Panc1 (cell line): ENCODE results near the gene FUT1. TPM values are rescaled to one million over a fixed set of nuclear protein-coding genes. Genes with fewer than 3 reads are reported as not detected.
A peak's percentile ranks its signal among the peaks of the same experiment; 100 is the strongest.

Source experiments
- ATAC-seq: fragments of 200-7000 bp; cut with Tn5 transposase; 2 replicates; pipeline ENCODE4 v1.9.1; 2020; ENCODE audit warnings: mild to moderate bottlenecking, moderate library complexity
- BruUV-seq: library from RNA; stranded (reverse); fragments of 400-500 nt; replicated peaks from 2 replicates; lab custom pipeline; 2021; lab: Mats Ljungman, UMichigan
- CTCF ChIA-PET: fragments of 300-600 bp; sonication (Branson Sonifier 250); formaldehyde crosslinking; loops from one replicate; lab custom pipeline; 2022; ENCODE audit warnings: antibody characterized with exemption; lab: Charles Lee
- POLR2A ChIA-PET: fragments of 300-600 bp; sonication (Branson Sonifier 250); formaldehyde crosslinking; loops from one replicate; lab custom pipeline; 2022; ENCODE audit warnings: antibody characterized with exemption; lab: Charles Lee
- DNase-seq: peaks from one replicate; pipeline ENCODE4 v3.0.0-alpha.2; 2010; ENCODE audit warnings: low read depth, low spot score
- H3K27ac ChIP-seq: 2 replicates; pipeline ENCODE4 v1.5.1; 2011; ENCODE audit warnings: mild to moderate bottlenecking, low read length, inconsistent platforms
- H3K27me3 ChIP-seq: fragments of 200-500 bp; sonication (Bioruptor generic); 2 replicates; pipeline ENCODE4 v1.6.0; 2014; ENCODE audit warnings: low read length, inconsistent platforms; ENCODE audit not compliant: control insufficient read depth, insufficient read depth
- H3K36me3 ChIP-seq: fragments of 200-500 bp; sonication (Bioruptor generic); 2 replicates; pipeline ENCODE4 v1.5.1; 2014; ENCODE audit warnings: inconsistent platforms, mild to moderate bottlenecking, low read length, moderate library complexity; ENCODE audit not compliant: control insufficient read depth, insufficient read depth
- H3K4me1 ChIP-seq: 2 replicates; pipeline ENCODE4 v1.5.1; 2011; ENCODE audit warnings: inconsistent platforms, mild to moderate bottlenecking, low read length, moderate library complexity; ENCODE audit not compliant: control insufficient read depth, insufficient read depth
- H3K4me3 ChIP-seq, 2 experiments: 2 replicates each; pipeline ENCODE4 v1.5.1; 2011 to 2012; ENCODE audit warnings: low read depth in 2 of 2, low read length in 2 of 2, mild to moderate bottlenecking in 2 of 2, inconsistent platforms in 1 of 2, moderate library complexity in 1 of 2
- H3K9me3 ChIP-seq: fragments of 200-500 bp; sonication (Bioruptor generic); 2 replicates; pipeline ENCODE4 v1.5.1; 2014; ENCODE audit warnings: low read depth, mild to moderate bottlenecking, inconsistent platforms, low read length, moderate library complexity; ENCODE audit not compliant: control insufficient read depth, insufficient read depth
- POLR2AphosphoS5 ChIP-seq: IDR thresholded peaks from 2 replicates; pipeline ENCODE4 v1.6.1; 2012; ENCODE audit warnings: mild to moderate bottlenecking, low read depth, low read length, moderate library complexity
- SIN3A ChIP-seq: IDR thresholded peaks from 2 replicates; pipeline ENCODE4 v1.6.1; 2012; ENCODE audit warnings: low read depth, mild to moderate bottlenecking, low read length, moderate library complexity, borderline replicate concordance; ENCODE audit not compliant: insufficient read depth
- TCF7L2 ChIP-seq: IDR thresholded peaks from 2 replicates; pipeline ENCODE4 v1.6.1; 2011; ENCODE audit warnings: mild to moderate bottlenecking, low read depth, low read length, inconsistent platforms
- in situ Hi-C: cut with HindIII; loops from 2 replicates; pipeline ENCODE4 v1.10.0; 2016; ENCODE audit warnings: low sequenced_read_pairs, low pct_unique_long_range_greater_than_20kb
- intact Hi-C: fragments of 100-400 bp; cut with micrococcal nuclease; formaldehyde crosslinking; loops from one replicate; pipeline ENCODE4 v1.10.0; 2022; ENCODE audit not compliant: unreplicated experiment
- total RNA-seq: library from RNA; stranded (reverse); gene quantifications from one replicate; pipeline ENCODE4 v1.2.1, GENCODE V29; 2021; ENCODE audit not compliant: unreplicated experiment
- TF ChIP-seq, protein P1 (sequence below): fragments of 450-650 bp; IDR thresholded peaks from 2 replicates; pipeline ENCODE4 v1.5.1; 2017; ENCODE audit warnings: mild to moderate bottlenecking
- TF ChIP-seq, protein P2 (sequence below), 2 experiments: IDR thresholded peaks; 2 replicates each; pipeline ENCODE4 v1.6.1; 2011 to 2012; ENCODE audit warnings: low read depth in 2 of 2, control low read depth in 1 of 2, low read length in 1 of 2, mild to moderate bottlenecking in 1 of 2, moderate library complexity in 1 of 2; ENCODE audit not compliant: insufficient read depth in 1 of 2

Gene FUT1
- total RNA-seq, 1 experiment from 2014 or later, result 0.13 TPM

DNA sequence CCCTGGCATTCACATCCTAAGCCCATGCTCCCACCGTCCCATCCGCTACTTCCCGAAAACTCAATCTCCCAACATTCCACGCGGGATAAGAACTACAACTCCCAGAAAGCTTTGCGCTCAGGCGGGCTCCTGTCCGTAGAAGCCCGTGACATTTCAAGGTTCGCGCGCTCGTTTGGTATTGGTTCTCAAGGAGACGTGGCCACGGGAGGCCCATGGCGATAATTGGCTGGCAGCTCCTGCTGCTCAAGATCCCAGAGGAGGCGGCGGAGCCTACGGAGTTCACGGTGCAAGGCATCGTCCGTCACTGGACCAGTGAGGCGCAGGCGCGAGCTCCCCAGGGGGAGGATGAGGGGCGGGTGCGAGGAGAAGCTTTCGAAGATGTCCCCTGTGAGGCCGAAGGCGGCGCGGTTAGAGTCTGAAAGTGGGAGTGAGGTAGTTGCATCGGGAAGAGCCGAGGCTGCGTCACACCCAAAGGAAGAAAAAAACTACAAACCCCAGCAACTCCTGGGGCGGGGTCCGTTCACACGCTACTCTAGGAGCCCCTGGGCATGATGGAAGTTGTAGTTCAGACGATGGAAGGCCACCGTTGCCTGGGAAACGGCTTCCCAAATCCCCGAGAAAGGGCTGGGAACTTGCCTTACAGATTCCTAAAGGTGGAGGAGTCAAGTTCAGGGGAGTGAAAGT is 31.7 kb downstream of the FUT1 start:
- ChIA-PET POLR2A (no interaction called here), CTCF (no interaction called here)
- in situ Hi-C loops, result no loop called here
- intact Hi-C loops, result no loop called here
- H3K9me3 ChIP-seq, result no peaks in the 10 kb centered on the region
- no peaks in the 10 kb centered on the region for H3K27me3 ChIP-seq
- BruUV-seq, result no TSS peak
- H3K4me1 ChIP-seq, result no peaks in the 10 kb centered on the region; the same call in 1 of the 2 replicates
- TF ChIP-seq, protein P1, sequence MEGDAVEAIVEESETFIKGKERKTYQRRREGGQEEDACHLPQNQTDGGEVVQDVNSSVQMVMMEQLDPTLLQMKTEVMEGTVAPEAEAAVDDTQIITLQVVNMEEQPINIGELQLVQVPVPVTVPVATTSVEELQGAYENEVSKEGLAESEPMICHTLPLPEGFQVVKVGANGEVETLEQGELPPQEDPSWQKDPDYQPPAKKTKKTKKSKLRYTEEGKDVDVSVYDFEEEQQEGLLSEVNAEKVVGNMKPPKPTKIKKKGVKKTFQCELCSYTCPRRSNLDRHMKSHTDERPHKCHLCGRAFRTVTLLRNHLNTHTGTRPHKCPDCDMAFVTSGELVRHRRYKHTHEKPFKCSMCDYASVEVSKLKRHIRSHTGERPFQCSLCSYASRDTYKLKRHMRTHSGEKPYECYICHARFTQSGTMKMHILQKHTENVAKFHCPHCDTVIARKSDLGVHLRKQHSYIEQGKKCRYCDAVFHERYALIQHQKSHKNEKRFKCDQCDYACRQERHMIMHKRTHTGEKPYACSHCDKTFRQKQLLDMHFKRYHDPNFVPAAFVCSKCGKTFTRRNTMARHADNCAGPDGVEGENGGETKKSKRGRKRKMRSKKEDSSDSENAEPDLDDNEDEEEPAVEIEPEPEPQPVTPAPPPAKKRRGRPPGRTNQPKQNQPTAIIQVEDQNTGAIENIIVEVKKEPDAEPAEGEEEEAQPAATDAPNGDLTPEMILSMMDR, result no peak
- TF ChIP-seq POLR2AphosphoS5, result peak; percentile 38; the same call in 1 of the 2 replicates
- peak overlapping the region; percentile 61 for H3K4me3 ChIP-seq
- H3K27ac ChIP-seq, result peak overlapping the region; percentile 78
- ATAC-seq (peak; percentile 90), DNase-seq (peak; percentile 87)
- H3K36me3 ChIP-seq, result no peaks in the 10 kb centered on the region

DNA sequence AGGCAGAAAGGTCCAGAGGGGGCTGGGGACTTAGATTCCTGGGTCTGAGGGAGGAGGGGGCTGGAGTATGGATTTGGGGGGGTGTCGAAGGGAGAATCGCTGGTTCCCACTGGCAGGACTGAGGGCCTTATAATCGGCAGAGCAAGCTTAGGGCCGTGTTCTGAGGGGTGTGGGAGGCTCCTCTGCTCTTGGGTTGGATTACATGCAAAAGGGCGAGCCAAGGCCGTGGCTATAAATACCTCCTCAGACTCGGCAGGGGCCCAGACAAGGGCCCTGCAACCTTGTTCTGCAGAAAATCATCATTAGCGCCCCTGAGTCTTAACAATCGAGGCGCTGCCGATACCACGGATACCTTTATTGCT is 32.2 kb downstream of the FUT1 start:
- Histone ChIP-seq H3K4me3 (peak overlapping the region; percentile 61), H3K36me3 (no peaks in the 10 kb centered on the region), H3K27ac (no peak overlapping the region), H3K4me1 (no peaks in the 10 kb centered on the region; the same call in 1 of the 2 replicates), H3K9me3 (no peaks in the 10 kb centered on the region), H3K27me3 (no peaks in the 10 kb centered on the region)
- in situ Hi-C loops (no loop called here), intact Hi-C loops (no loop called here)
- no peak for DNase-seq
- no peak for TF ChIP-seq POLR2AphosphoS5
- no peak for TF ChIP-seq TCF7L2
- TF ChIP-seq, protein P1, result no peak
- no peak for TF ChIP-seq SIN3A
- CTCF ChIA-PET, result no interaction called here
- no TSS peak for BruUV-seq
- POLR2A ChIA-PET, result no interaction called here
- ATAC-seq, result peak; percentile 9

DNA sequence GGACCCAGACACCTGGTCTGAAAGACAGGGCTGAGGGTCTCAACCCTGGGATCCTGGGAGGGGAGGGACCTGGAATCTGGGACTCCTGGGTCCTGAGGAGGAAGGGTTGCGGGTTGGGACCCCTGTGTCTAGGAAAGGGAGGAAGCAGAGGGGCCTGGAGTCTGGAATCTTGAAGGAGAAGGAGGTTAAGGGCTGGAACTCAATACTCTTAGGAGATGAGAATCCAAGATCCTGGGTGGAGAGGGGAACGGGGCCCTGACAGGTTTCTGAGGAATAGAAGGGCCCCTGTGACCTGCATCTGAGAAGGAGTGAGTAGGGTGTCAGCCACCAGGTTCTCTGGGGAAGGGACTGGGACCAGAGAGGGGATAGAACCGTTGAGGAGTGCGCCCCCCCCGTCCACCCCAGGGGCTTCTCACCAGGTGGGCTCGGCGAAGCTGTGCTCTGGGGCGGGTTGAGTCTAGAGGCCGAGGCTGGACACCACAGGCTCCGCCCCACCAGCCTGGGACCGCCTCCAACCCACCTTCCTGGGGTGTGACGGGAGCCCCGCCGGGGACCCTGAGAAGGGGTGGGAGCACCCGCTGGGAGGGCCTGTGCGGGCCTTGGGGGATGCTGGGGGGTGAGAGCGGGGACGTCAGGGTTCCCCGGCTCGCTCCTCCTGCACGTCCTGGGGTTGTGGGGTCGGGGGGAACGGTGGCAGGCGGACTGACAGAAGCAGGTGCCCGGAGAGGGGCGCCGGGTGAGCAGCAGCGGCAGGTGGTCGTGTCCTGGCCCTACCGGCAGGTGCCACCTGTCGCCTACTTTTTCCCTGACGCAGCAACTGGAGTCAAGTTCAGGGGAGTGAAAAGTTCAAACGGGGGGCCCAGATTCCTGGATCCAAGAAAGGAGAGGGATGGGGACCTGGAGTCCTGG is 32.9 kb downstream of the FUT1 start, which contains the start of gene MAMSTR:
MAMSTR (minus strand) TSS at position 463 of the 909 bp plus-strand sequence. CDS start 694 bp downstream, outside the sequence.
- TF ChIP-seq, protein P2, sequence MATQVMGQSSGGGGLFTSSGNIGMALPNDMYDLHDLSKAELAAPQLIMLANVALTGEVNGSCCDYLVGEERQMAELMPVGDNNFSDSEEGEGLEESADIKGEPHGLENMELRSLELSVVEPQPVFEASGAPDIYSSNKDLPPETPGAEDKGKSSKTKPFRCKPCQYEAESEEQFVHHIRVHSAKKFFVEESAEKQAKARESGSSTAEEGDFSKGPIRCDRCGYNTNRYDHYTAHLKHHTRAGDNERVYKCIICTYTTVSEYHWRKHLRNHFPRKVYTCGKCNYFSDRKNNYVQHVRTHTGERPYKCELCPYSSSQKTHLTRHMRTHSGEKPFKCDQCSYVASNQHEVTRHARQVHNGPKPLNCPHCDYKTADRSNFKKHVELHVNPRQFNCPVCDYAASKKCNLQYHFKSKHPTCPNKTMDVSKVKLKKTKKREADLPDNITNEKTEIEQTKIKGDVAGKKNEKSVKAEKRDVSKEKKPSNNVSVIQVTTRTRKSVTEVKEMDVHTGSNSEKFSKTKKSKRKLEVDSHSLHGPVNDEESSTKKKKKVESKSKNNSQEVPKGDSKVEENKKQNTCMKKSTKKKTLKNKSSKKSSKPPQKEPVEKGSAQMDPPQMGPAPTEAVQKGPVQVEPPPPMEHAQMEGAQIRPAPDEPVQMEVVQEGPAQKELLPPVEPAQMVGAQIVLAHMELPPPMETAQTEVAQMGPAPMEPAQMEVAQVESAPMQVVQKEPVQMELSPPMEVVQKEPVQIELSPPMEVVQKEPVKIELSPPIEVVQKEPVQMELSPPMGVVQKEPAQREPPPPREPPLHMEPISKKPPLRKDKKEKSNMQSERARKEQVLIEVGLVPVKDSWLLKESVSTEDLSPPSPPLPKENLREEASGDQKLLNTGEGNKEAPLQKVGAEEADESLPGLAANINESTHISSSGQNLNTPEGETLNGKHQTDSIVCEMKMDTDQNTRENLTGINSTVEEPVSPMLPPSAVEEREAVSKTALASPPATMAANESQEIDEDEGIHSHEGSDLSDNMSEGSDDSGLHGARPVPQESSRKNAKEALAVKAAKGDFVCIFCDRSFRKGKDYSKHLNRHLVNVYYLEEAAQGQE (IDR thresholded peaks at IDR 0.05; ENCODE audit: insufficient read depth in 1 of 2, low read depth in 2 of 2, low read length in 1 of 2), result no peak
- TF ChIP-seq, protein P1, result no peak
- TF ChIP-seq POLR2AphosphoS5 (no peak), TCF7L2 (no peak), SIN3A (no peak)
- H3K4me3 ChIP-seq, result peak within 1 kb of the TSS; percentile 61
- ChIA-PET POLR2A (no interaction called here), CTCF (no interaction called here)
- no peak within 1 kb of the TSS for H3K27ac ChIP-seq
- no peaks in the 10 kb centered on the region for H3K9me3 ChIP-seq
- H3K4me1 ChIP-seq, result no peaks in the 10 kb centered on the region; the same call in 1 of the 2 replicates
- BruUV-seq, result no TSS peak
- intact Hi-C loops (no loop called here), in situ Hi-C loops (no loop called here)
- no peaks in the 10 kb centered on the region for H3K36me3 ChIP-seq
- DNase-seq (no peak), ATAC-seq (no peak)
- H3K27me3 ChIP-seq, result no peaks in the 10 kb centered on the region
